GM21367 (cell line): ENCODE measurements around the gene OR2T8.
A peak's percentile ranks its signal among the peaks of the same experiment; 100 is the strongest.

Source experiments
- ATAC-seq: cut with Tn5 transposase; IDR thresholded peaks from one replicate; pipeline ENCODE4 v1.9.1; 2021; ENCODE audit not compliant: unreplicated experiment

The OR2T8 gene

GRCh38 chr1:247953408-247953807 lies 33.4 kb downstream of the OR2T8 start:
- no peak for ATAC-seq

GRCh38 chr1:247961791-247962190 lies 41.7 kb downstream of the OR2T8 start:
- no peak for ATAC-seq

GRCh38 chr1:247962911-247963588 lies 43.0 kb downstream of the OR2T8 start:
- ATAC-seq, result no peak

- ATAC-seq, result no peak
These were observed 44.9 kb downstream of the OR2T8 start, which contains the start of gene OR2AK2 for GRCh38 chr1:247964933-247965332. Gene OR2AK2 (plus strand): TSS chr1:247965233. CDS start chr1:247965377, 144 bp downstream.

GRCh38 chr1:247966532-247967204 lies 46.6 kb downstream of the OR2T8 start:
- ATAC-seq, result peak; percentile 91
